ENCODE results near the gene ABHD16B.

DNA sequence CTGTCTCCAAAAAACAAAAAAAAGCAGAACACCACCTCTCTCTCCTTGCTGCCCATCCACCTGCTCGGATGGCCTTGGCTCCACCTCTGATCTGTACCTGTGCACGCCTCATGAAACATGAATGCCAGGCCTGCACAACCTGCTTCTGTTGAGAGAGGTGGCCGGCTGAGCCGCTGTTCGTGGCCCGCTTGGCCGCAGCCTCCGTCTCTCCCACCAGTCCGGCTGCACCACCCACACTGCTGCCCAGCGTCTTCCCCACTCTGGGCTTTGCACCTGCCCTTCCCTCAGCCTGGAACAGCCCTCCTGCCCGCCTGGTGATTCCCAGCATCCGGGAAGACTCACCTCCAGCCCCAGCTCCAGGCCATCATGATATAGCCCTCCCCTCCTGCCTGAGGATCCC, 18.1 kb upstream of the ABHD16B start:
- TF ChIP-seq, protein P1, sequence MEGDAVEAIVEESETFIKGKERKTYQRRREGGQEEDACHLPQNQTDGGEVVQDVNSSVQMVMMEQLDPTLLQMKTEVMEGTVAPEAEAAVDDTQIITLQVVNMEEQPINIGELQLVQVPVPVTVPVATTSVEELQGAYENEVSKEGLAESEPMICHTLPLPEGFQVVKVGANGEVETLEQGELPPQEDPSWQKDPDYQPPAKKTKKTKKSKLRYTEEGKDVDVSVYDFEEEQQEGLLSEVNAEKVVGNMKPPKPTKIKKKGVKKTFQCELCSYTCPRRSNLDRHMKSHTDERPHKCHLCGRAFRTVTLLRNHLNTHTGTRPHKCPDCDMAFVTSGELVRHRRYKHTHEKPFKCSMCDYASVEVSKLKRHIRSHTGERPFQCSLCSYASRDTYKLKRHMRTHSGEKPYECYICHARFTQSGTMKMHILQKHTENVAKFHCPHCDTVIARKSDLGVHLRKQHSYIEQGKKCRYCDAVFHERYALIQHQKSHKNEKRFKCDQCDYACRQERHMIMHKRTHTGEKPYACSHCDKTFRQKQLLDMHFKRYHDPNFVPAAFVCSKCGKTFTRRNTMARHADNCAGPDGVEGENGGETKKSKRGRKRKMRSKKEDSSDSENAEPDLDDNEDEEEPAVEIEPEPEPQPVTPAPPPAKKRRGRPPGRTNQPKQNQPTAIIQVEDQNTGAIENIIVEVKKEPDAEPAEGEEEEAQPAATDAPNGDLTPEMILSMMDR (conservative IDR thresholded peaks at IDR 0.05 in 1 of 2, IDR thresholded peaks at IDR 0.05 in 1 of 2; ENCODE audit: extremely low read depth in 1 of 2, insufficient read depth in 1 of 2, low read depth in 1 of 2, low read length in 2 of 2) = no peak
- no peak for TF ChIP-seq EZH2 (IDR thresholded peaks at IDR 0.05; ENCODE audit: borderline replicate concordance, low read length)
